Measurements from ENCODE around the gene RTN4RL1. TPM values are rescaled to one million over a fixed set of nuclear protein-coding genes. Genes with fewer than 3 reads are reported as not detected.

Gene RTN4RL1
- total RNA-seq, 1 donor from 2014 or later: 50.3 TPM

GRCh38 chr17:1995321-1995892 is 29.7 kb downstream of the RTN4RL1 start:
- Mint-ChIP-seq H3K36me3 (ENCODE audit: unreplicated experiment) (no peaks in the 10 kb centered on the region), H3K27ac (ENCODE audit: unreplicated experiment) (no peak overlapping the region), H3K9me3 (ENCODE audit: unreplicated experiment) (peaks cover 25% of the 10 kb centered on the region), H3K27me3 (ENCODE audit: unreplicated experiment) (peaks cover 27% of the 10 kb centered on the region), H3K4me1 (ENCODE audit: low read depth, unreplicated experiment) (peaks cover 52% of the 10 kb centered on the region), H3K4me3 (ENCODE audit: unreplicated experiment) (peak overlapping the region; percentile 81)
- TF ChIP-seq, protein P1, sequence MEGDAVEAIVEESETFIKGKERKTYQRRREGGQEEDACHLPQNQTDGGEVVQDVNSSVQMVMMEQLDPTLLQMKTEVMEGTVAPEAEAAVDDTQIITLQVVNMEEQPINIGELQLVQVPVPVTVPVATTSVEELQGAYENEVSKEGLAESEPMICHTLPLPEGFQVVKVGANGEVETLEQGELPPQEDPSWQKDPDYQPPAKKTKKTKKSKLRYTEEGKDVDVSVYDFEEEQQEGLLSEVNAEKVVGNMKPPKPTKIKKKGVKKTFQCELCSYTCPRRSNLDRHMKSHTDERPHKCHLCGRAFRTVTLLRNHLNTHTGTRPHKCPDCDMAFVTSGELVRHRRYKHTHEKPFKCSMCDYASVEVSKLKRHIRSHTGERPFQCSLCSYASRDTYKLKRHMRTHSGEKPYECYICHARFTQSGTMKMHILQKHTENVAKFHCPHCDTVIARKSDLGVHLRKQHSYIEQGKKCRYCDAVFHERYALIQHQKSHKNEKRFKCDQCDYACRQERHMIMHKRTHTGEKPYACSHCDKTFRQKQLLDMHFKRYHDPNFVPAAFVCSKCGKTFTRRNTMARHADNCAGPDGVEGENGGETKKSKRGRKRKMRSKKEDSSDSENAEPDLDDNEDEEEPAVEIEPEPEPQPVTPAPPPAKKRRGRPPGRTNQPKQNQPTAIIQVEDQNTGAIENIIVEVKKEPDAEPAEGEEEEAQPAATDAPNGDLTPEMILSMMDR (IDR thresholded peaks at IDR 0.05; ENCODE audit: partially characterized antibody, unreplicated experiment): no peak
- DNase-seq: no peak

DNA sequence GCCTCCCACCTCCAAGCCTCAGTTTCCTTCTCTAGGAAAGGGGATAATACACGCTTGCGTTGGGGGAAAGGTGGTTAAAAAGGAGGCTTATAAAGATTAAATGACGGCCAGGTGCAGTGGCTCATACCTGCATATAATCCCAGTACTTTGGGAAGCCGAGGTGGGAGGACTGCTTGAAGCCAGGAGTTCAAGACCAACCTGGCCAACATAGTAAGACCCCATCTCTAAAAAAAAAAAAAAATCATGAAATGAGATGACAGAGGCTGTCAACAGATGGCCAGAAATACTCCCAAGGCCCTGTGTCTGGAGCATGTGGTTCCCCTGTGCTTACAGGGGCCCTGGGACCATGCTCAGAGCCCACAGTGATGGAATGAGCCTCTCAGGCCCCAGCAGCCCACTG is 30.4 kb downstream of the RTN4RL1 start:
- H3K27ac Mint-ChIP-seq (ENCODE audit: unreplicated experiment): no peak overlapping the region
- no peak for DNase-seq
- H3K4me3 Mint-ChIP-seq (ENCODE audit: unreplicated experiment): no peak overlapping the region
- H3K36me3 Mint-ChIP-seq (ENCODE audit: unreplicated experiment): no peaks in the 10 kb centered on the region
- peaks cover 48% of the 10 kb centered on the region for H3K4me1 Mint-ChIP-seq (ENCODE audit: low read depth, unreplicated experiment)
- TF ChIP-seq, protein P1 (IDR thresholded peaks at IDR 0.05; ENCODE audit: partially characterized antibody, unreplicated experiment): no peak
- H3K27me3 Mint-ChIP-seq (ENCODE audit: unreplicated experiment): peaks cover 27% of the 10 kb centered on the region
- peaks cover 25% of the 10 kb centered on the region for H3K9me3 Mint-ChIP-seq (ENCODE audit: unreplicated experiment)

DNA sequence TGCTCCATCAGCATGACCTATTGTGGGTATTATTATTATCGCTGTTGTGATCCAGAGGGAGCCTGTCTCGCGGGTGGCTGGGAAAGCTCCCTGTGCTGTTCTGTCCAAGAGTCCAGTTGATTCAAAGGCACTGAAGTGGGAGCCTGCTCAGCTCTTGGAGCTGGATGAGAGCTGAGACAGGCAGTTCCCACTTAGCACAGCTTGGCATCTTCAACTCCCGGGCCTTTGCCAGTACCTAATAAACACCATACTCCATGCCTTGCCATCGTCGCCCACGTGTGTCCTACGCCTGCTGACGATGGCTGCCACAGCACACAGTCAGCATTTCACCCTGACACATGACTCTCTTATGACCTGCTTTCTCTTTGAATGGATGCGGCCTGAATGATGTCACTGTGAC is 32.6 kb downstream of the RTN4RL1 start:
- DNase-seq: no peak
- no peak overlapping the region for H3K27ac Mint-ChIP-seq (ENCODE audit: unreplicated experiment)
- peaks cover 47% of the 10 kb centered on the region for H3K4me1 Mint-ChIP-seq (ENCODE audit: low read depth, unreplicated experiment)
- peaks cover 18% of the 10 kb centered on the region for H3K9me3 Mint-ChIP-seq (ENCODE audit: unreplicated experiment)
- no peaks in the 10 kb centered on the region for H3K36me3 Mint-ChIP-seq (ENCODE audit: unreplicated experiment)
- TF ChIP-seq, protein P1 (IDR thresholded peaks at IDR 0.05; ENCODE audit: partially characterized antibody, unreplicated experiment): no peak
- H3K27me3 Mint-ChIP-seq (ENCODE audit: unreplicated experiment): peaks cover 19% of the 10 kb centered on the region
- no peak overlapping the region for H3K4me3 Mint-ChIP-seq (ENCODE audit: unreplicated experiment)

GRCh38 chr17:1989135-1989534 is 36.0 kb downstream of the RTN4RL1 start:
- H3K36me3 Mint-ChIP-seq (ENCODE audit: unreplicated experiment): peaks cover 4% of the 10 kb centered on the region
- peaks cover 41% of the 10 kb centered on the region for H3K4me1 Mint-ChIP-seq (ENCODE audit: low read depth, unreplicated experiment)
- no peak overlapping the region for H3K27ac Mint-ChIP-seq (ENCODE audit: unreplicated experiment)

More at GRCh38 chr17:1989135-1989534, 36.0 kb downstream of the RTN4RL1 start:
- Mint-ChIP-seq H3K27me3 (ENCODE audit: unreplicated experiment) (peaks cover 4% of the 10 kb centered on the region), H3K4me3 (ENCODE audit: unreplicated experiment) (no peak overlapping the region), H3K9me3 (ENCODE audit: unreplicated experiment) (peaks cover 15% of the 10 kb centered on the region)
- no peak for DNase-seq
- TF ChIP-seq, protein P1 (IDR thresholded peaks at IDR 0.05; ENCODE audit: partially characterized antibody, unreplicated experiment): no peak

All from glutamatergic neuron (in vitro differentiated cells).